ENCODE measurements around the gene RPL22.

DNA sequence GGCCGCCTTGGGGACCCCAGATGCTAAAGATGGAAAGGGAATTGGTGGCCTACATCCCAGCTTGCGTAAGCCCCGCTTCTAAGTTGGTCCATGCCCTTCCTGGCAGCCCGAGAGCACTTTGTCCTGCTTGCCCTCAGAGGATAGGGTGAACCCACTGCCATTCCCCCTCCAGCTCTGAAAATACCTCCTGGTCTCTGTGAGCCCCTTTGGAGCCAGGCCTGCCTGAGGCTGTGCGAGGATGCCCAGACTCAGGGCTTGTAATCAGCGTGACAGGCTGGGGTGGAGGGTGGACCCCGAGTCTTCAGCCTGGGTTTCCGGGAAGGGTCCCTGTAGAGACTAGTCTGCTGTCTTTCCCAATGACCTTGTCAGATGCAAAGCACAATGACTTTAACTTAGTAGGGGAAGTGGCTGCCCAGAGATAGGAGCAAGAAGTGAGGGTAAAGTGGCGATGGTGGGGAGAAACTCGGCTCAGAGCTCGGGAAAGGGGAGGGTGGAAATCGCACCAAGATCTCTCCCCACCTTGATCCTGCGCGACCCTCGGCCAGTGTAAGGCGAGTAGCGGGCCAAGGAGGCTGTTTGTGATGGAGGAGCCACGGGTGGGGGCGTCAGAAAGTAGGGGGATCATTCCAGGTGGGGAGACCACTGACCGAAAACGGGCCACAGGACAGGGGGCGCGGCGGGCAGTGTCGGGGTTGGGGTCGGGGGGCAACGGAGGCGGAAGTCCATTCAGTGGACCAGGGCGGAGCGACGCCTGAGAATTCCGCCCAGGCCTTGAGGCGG lies 41.9 kb upstream of the RPL22 start:
- TF ChIP-seq, protein P1, sequence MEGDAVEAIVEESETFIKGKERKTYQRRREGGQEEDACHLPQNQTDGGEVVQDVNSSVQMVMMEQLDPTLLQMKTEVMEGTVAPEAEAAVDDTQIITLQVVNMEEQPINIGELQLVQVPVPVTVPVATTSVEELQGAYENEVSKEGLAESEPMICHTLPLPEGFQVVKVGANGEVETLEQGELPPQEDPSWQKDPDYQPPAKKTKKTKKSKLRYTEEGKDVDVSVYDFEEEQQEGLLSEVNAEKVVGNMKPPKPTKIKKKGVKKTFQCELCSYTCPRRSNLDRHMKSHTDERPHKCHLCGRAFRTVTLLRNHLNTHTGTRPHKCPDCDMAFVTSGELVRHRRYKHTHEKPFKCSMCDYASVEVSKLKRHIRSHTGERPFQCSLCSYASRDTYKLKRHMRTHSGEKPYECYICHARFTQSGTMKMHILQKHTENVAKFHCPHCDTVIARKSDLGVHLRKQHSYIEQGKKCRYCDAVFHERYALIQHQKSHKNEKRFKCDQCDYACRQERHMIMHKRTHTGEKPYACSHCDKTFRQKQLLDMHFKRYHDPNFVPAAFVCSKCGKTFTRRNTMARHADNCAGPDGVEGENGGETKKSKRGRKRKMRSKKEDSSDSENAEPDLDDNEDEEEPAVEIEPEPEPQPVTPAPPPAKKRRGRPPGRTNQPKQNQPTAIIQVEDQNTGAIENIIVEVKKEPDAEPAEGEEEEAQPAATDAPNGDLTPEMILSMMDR (IDR thresholded peaks at IDR 0.05; ENCODE audit: low read length) = no peak
- TF ChIP-seq EZH2 (optimal IDR thresholded peaks at IDR 0.05; ENCODE audit: low read depth, low read length) = no peak
- TF ChIP-seq EZH2phosphoT487 (IDR thresholded peaks at IDR 0.05; ENCODE audit: low read length) = no peak

Data from MM.1S (cell line).